A549 (cell line): ENCODE measurements around the gene IGF1R. TPM values are rescaled to one million over a fixed set of nuclear protein-coding genes. Genes with fewer than 3 reads are reported as not detected.

Experiments
- ATAC-seq, 2 experiments: fragments of 200-7000 bp in 1 of 2; fragments of >200 bp in 1 of 2; cut with Nextera tagmentation in 1 of 2; cut with Tn5 transposase in 1 of 2; 3 replicates each; pipeline versions ENCODE4 v1.8.0 to v1.9.1; 2018 to 2020; ENCODE audit warnings: mild to moderate bottlenecking in 1 of 2, moderate library complexity in 1 of 2
- CTCF ChIA-PET: fragments of 300-600 bp; sonication (Branson Sonifier 250); formaldehyde crosslinking; extraction: SDS; loops from one replicate; lab custom pipeline; 2021; ENCODE audit warnings: antibody characterized with exemption, inconsistent platforms; lab: Yijun Ruan, JAX
- POLR2A ChIA-PET: fragments of 350-600 bp; formaldehyde crosslinking; extraction: SDS; loops from one replicate; lab custom pipeline; 2021; ENCODE audit warnings: antibody characterized with exemption, inconsistent platforms; lab: Yijun Ruan, JAX
- DNase-seq, 2 experiments: peaks; one replicate each; pipeline versions ENCODE4 v3.0.0 to v3.0.0-alpha.2; 2011 to 2016; ENCODE audit warnings: low read depth in 1 of 2, low spot score in 1 of 2
- FAIRE-seq: peaks from 2 replicates; lab custom pipeline; 2011; peaks lifted over from hg19 to GRCh38; lab: Jason Lieb, UNC
- H3K27ac ChIP-seq, 2 experiments: fragments of >200 bp; sonication (Bioruptor Twin); formaldehyde crosslinking; 3 replicates each; pipeline ENCODE4 v1.5.1; 2016 to 2017
- H3K4me1 ChIP-seq: fragments of >200 bp; sonication (Bioruptor Twin); formaldehyde crosslinking; 3 replicates; pipeline ENCODE4 v1.6.1; 2016
- H3K4me2 ChIP-seq: fragments of >200 bp; sonication (Bioruptor Twin); formaldehyde crosslinking; 3 replicates; pipeline ENCODE4 v1.6.1; 2016
- H3K4me3 ChIP-seq: fragments of >200 bp; sonication (Bioruptor Twin); formaldehyde crosslinking; 3 replicates; pipeline ENCODE4 v1.5.1; 2016
- H3K9me3 ChIP-seq: fragments of >200 bp; sonication (Bioruptor Twin); formaldehyde crosslinking; 3 replicates; pipeline ENCODE4 v1.6.1; 2016
- ATOH8 ChIP-seq: fragments of 250-450 bp; sonication (Bioruptor Pico); IDR thresholded peaks from 2 replicates; pipeline ENCODE4 v1.5.0; 2020; ENCODE audit warnings: low read depth, mild to moderate bottlenecking, moderate library complexity
- BHLHE40 ChIP-seq: IDR thresholded peaks from 2 replicates; pipeline ENCODE4 v1.6.1; 2012; ENCODE audit warnings: low read depth, low read length, inconsistent platforms
- CBX2 ChIP-seq: fragments of 200-600 bp; sonication (generic); IDR thresholded peaks from 2 replicates; pipeline ENCODE4 v1.6.1; 2016; ENCODE audit warnings: low read depth, mild to moderate bottlenecking, borderline replicate concordance
- CBX8 ChIP-seq: fragments of 200-600 bp; sonication (generic); IDR thresholded peaks from 2 replicates; pipeline ENCODE4 v1.6.1; 2016
- CEBPB ChIP-seq, 2 experiments: fragments of >200 bp in 1 of 2; sonication (Bioruptor Twin) in 1 of 2; formaldehyde crosslinking in 1 of 2; IDR thresholded peaks; 2 replicates each; pipeline ENCODE4 v1.6.1; 2012 to 2016
- CHD2 ChIP-seq: fragments of 150-350 bp; IDR thresholded peaks from 2 replicates; pipeline ENCODE4 v1.6.1; 2014; ENCODE audit warnings: low read length; ENCODE audit not compliant: partially characterized antibody
- CTCF ChIP-seq: fragments of >200 bp; sonication (Bioruptor Twin); formaldehyde crosslinking; IDR thresholded peaks from 3 replicates; pipeline ENCODE4 v1.5.1; 2016
- EP300 ChIP-seq, 2 experiments: fragments of >200 bp; sonication (Bioruptor Twin); formaldehyde crosslinking; IDR thresholded peaks; 2 replicates in 1 of 2; 3 replicates in 1 of 2; pipeline ENCODE4 v1.6.1; 2016 to 2017
- ESRRA ChIP-seq: fragments of 150-350 bp; IDR thresholded peaks from 2 replicates; pipeline ENCODE4 v1.6.1; 2014; ENCODE audit warnings: mild to moderate bottlenecking, low read length, borderline replicate concordance
- FOSB ChIP-seq: fragments of 250-450 bp; sonication (Bioruptor Pico); IDR thresholded peaks from 2 replicates; pipeline ENCODE4 v1.5.0; 2020; ENCODE audit warnings: mild to moderate bottlenecking, moderate library complexity
- FOXS1 ChIP-seq: fragments of 250-450 bp; sonication (Bioruptor Pico); IDR thresholded peaks from 2 replicates; pipeline ENCODE4 v1.5.0; 2020; ENCODE audit warnings: mild to moderate bottlenecking, moderate library complexity
- HDAC2 ChIP-seq: fragments of 200-600 bp; sonication (generic); IDR thresholded peaks from 2 replicates; pipeline ENCODE4 v1.6.1; 2016
- JUN ChIP-seq, 2 experiments: fragments of >200 bp; sonication (Bioruptor Twin); formaldehyde crosslinking; IDR thresholded peaks; 2 replicates in 1 of 2; 3 replicates in 1 of 2; pipeline ENCODE4 v1.6.1; 2016 to 2017
- KDM5A ChIP-seq: fragments of 200-600 bp; sonication (generic); IDR thresholded peaks from 2 replicates; pipeline ENCODE4 v1.6.1; 2016; ENCODE audit warnings: antibody characterized with exemption, mild to moderate bottlenecking
- MAZ ChIP-seq: fragments of 150-350 bp; IDR thresholded peaks from 2 replicates; pipeline ENCODE4 v1.6.1; 2014; ENCODE audit warnings: antibody characterized with exemption, low read depth, low read length, borderline replicate concordance
- PBX3 ChIP-seq: IDR thresholded peaks from 2 replicates; pipeline ENCODE4 v1.6.1; 2012
- POLR2A ChIP-seq: IDR thresholded peaks from 2 replicates; pipeline ENCODE4 v1.6.1; 2012; ENCODE audit warnings: mild to moderate bottlenecking, low read length
- POLR2AphosphoS2 ChIP-seq: conservative IDR thresholded peaks from 2 replicates; pipeline ENCODE4 v1.6.1; 2012; ENCODE audit warnings: low read length, improper control_type of control experiment, inconsistent platforms
- RFX5 ChIP-seq: fragments of 450-650 bp; IDR thresholded peaks from 2 replicates; pipeline ENCODE4 v1.7.1; 2014; ENCODE audit warnings: antibody characterized with exemption, mild to moderate bottlenecking, moderate library complexity
- RNF2 ChIP-seq: fragments of 200-600 bp; sonication (generic); IDR thresholded peaks from 2 replicates; pipeline ENCODE4 v1.6.1; 2016; ENCODE audit warnings: low read depth, mild to moderate bottlenecking, antibody characterized with exemption, moderate library complexity, borderline replicate concordance
- SMC3 ChIP-seq: fragments of >200 bp; sonication (Bioruptor Twin); formaldehyde crosslinking; IDR thresholded peaks from 3 replicates; pipeline ENCODE4 v1.6.1; 2018; ENCODE audit warnings: inconsistent platforms
- TFCP2L1 ChIP-seq: fragments of 250-450 bp; sonication (Bioruptor Pico); IDR thresholded peaks from 2 replicates; pipeline ENCODE4 v1.5.0; 2021; ENCODE audit warnings: mild to moderate bottlenecking
- TP53 ChIP-seq: fragments of 250-450 bp; sonication (Bioruptor Pico); IDR thresholded peaks from 2 replicates; pipeline ENCODE4 v1.5.0; 2021; ENCODE audit warnings: mild to moderate bottlenecking, moderate library complexity
- ZFP36 ChIP-seq: fragments of 450-650 bp; IDR thresholded peaks from 2 replicates; pipeline ENCODE4 v1.6.1; 2014; ENCODE audit warnings: borderline replicate concordance; ENCODE audit not compliant: partially characterized antibody
- WGBS: methylation state at CpG from one replicate; pipeline ENCODE4 v1.1.6; 2017; ENCODE audit errors: missing lambda C conversion rate; 5-methylcytosine and 5-hydroxymethylcytosine counted together
- polyA plus RNA-seq, 4 experiments: library from polyadenylated mRNA; depleted of rRNA in 3 of 4; stranded (reverse); fragments of >200 nt; fragmentation: RNase III in 1 of 4; extraction: RNeasy Plus Mini Kit Qiagen cat#74134 plus additional on column Dnase treatment in 1 of 4; gene quantifications; 2 replicates in 3 of 4; 3 replicates in 1 of 4; pipeline ENCODE4 v1.2.3, GENCODE V29; 2011 to 2017
- TF ChIP-seq, protein P1 (sequence below): fragments of 150-350 bp; IDR thresholded peaks from 2 replicates; pipeline ENCODE4 v1.6.1; 2014; ENCODE audit warnings: low read depth, mild to moderate bottlenecking, low read length
- TF ChIP-seq, protein P2 (sequence below): IDR thresholded peaks from 2 replicates; pipeline ENCODE4 v1.6.1; 2012; ENCODE audit warnings: low read depth, borderline replicate concordance

Gene IGF1R
- polyA plus RNA-seq, 2 of the 4 experiments (the other 2 are of a cell fraction): 42.6 to 69.5 TPM

DNA sequence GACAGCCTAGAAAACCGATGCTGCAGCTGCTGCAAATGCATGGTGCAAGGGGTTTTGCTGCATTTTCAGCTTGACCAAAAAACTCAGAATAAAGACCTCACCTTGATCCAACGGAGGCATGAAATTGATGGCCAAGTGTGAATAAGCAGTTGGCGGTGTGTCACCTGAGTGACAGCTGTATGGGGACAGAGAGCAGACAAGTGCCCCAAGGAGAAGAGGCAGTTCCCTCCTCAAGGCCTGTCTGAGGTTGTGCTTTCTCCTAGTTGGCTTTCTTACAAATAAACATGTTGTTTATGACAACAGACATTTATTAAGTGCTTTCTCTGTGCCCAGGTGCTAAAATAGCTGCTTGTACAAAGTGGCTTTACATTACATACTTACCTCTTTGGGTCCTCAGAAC, 349.0 kb downstream of the IGF1R start:
- FAIRE-seq: no peak
- TF ChIP-seq KDM5A: no peak
- TF ChIP-seq JUN (IDR thresholded peaks at IDR 0.05): no peak
- TF ChIP-seq, protein P1, sequence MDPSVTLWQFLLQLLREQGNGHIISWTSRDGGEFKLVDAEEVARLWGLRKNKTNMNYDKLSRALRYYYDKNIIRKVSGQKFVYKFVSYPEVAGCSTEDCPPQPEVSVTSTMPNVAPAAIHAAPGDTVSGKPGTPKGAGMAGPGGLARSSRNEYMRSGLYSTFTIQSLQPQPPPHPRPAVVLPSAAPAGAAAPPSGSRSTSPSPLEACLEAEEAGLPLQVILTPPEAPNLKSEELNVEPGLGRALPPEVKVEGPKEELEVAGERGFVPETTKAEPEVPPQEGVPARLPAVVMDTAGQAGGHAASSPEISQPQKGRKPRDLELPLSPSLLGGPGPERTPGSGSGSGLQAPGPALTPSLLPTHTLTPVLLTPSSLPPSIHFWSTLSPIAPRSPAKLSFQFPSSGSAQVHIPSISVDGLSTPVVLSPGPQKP: no peak
- TF ChIP-seq CBX8: no peak
- TF ChIP-seq FOSB (CRISPR knock-in tag): no peak
- no peak for TF ChIP-seq EP300 (IDR thresholded peaks at IDR 0.05)
- TF ChIP-seq RNF2: no peak
- no peak for TF ChIP-seq POLR2AphosphoS2
- TF ChIP-seq POLR2A: no peak
- no peak for TF ChIP-seq CTCF
- TF ChIP-seq, protein P2, sequence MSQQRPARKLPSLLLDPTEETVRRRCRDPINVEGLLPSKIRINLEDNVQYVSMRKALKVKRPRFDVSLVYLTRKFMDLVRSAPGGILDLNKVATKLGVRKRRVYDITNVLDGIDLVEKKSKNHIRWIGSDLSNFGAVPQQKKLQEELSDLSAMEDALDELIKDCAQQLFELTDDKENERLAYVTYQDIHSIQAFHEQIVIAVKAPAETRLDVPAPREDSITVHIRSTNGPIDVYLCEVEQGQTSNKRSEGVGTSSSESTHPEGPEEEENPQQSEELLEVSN: no peak
- no peak for TF ChIP-seq BHLHE40
- no peak for TF ChIP-seq TFCP2L1 (CRISPR knock-in tag)
- TF ChIP-seq CHD2: no peak
- TF ChIP-seq RFX5: no peak
- no peak for TF ChIP-seq CEBPB (IDR thresholded peaks at IDR 0.05)
- Histone ChIP-seq H3K4me1 (no peaks in the 10 kb centered on the region), H3K9me3 (peaks cover 18% of the 10 kb centered on the region), H3K27ac (no peak overlapping the region), H3K4me3 (no peak overlapping the region), H3K4me2 (no peak overlapping the region)
- ATAC-seq: 0 out of 6 replicates have a peak, but pooled peaks of 1 of the 2 experiments have one; percentile 47
- ChIA-PET POLR2A (no interaction called here), CTCF (interaction anchor here (0.6 to 2.9 kb wide), 4 partner anchors 10 to 28 kb away, joined by 3 to 9 read pairs (median 4); partner anchors contain the start of gene PGPEP1L)
- DNase-seq: no peak
- 51% methylated on average over 3 of the region's 3 CpGs for WGBS

- ChIA-PET CTCF (interaction anchor here (0.6 to 2.9 kb wide), 3 partner anchors 10 to 28 kb away, joined by 3 to 9 read pairs (median 3); partner anchors contain the start of gene PGPEP1L), POLR2A (no interaction called here)
- peaks cover 15% of the 10 kb centered on the region for H3K9me3 ChIP-seq
- no peak overlapping the region for H3K4me2 ChIP-seq
- no peak overlapping the region for H3K4me3 ChIP-seq
- no peak; a peak in 1 of 6 replicates for ATAC-seq
- TF ChIP-seq ZFP36: no peak
- no peak for TF ChIP-seq FOXS1 (CRISPR knock-in tag)
- TF ChIP-seq HDAC2: no peak
- no peak for TF ChIP-seq ESRRA
- no peak for TF ChIP-seq TFCP2L1 (CRISPR knock-in tag)
- TF ChIP-seq SMC3: no peak
- no peak for FAIRE-seq
- DNase-seq: no peak
- WGBS: 70% methylated on average over 9 of the region's 9 CpGs
- H3K27ac ChIP-seq: no peak overlapping the region
- no peaks in the 10 kb centered on the region for H3K4me1 ChIP-seq
These were observed 349.4 kb downstream of the IGF1R start for GRCh38 chr15:98997755-98998154.

- Histone ChIP-seq H3K9me3 (peaks cover 15% of the 10 kb centered on the region), H3K4me3 (no peak overlapping the region), H3K27ac (no peak overlapping the region), H3K4me2 (no peak overlapping the region), H3K4me1 (no peaks in the 10 kb centered on the region)
- WGBS: 77% methylated on average over 3 of the region's 3 CpGs
- ChIA-PET POLR2A (no interaction called here), CTCF (interaction anchor here (1.5 to 2.9 kb wide), 2 partner anchors 9 to 12 kb away, joined by 5 to 9 read pairs; partner anchors contain the start of gene PGPEP1L)
- no peak for FAIRE-seq
- no peak for TF ChIP-seq PBX3
- TF ChIP-seq POLR2A: no peak
- TF ChIP-seq FOSB (CRISPR knock-in tag): no peak
- no peak for TF ChIP-seq MAZ
- TF ChIP-seq TP53 (CRISPR knock-in tag): no peak
- TF ChIP-seq CBX2: no peak
- no peak for TF ChIP-seq ATOH8 (CRISPR knock-in tag)
- no peak for ATAC-seq
- DNase-seq: no peak
These were observed 349.9 kb downstream of the IGF1R start for GRCh38 chr15:98998279-98998678.
